Left renal cortex interstitium (tissue), 4 donors: ENCODE measurements around the gene ADGRL4. TPM values are rescaled to one million over a fixed set of nuclear protein-coding genes. Genes with fewer than 3 reads are reported as not detected.

Experiments
- DNase-seq, 4 donors: peaks; one replicate each; pipeline ENCODE4 v3.0.0-alpha.2; 2013; ENCODE audit warnings: low read depth in 4 of 4, low spot score in 2 of 4, missing footprints in 1 of 4
- polyA plus RNA-seq, 4 donors: library from polyadenylated mRNA; unstranded; fragments of 120-200 nt; gene quantifications; one replicate each; pipeline ENCODE4 v1.2.1, GENCODE V29; 2013; ENCODE audit not compliant: insufficient read length in 4 of 4

The ADGRL4 gene
- polyA plus RNA-seq, 4 donors, result 18.7 to 26.2 (median 20.2) TPM

DNA sequence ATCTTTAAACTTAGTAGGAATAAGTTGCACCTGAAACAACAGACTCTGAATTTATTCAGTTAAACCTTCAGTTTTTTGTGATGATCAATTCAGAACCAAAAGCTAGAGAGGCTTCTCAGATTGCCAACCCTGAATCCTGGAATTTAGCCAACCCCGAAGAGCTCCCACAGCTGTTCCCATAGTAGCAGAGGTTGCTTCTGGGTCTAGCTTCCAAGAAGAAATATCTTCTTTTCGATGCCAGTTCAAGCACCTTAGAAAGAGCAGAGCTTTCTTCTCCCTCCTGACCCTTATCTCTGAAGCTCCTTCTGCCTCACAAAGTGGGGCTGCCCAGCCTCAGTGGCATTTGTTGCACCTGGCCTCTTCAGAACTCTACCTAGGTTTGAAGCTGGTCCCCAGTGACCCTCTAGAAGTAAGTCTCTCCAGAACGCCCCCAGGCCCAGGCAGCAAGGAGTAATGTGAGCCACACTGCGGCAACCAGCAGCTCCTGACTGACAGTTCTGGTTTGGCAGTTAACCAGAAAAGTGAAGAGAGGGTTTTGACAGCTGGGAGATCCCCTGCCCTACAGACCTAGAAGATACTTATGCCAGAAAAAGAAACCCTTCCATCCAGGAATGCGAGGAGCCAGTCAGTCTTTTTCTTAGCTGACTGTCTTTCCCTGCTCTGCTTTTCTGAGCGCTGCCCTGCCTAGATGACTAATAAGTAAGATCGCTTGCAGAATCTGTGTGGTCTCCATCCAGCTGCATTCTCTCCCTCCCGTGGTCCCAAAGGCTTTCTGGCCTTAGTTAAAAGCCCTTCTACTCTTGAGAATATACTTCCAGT, 165.9 kb downstream of the ADGRL4 start:
- peak in 2 of 4 donors; percentile 35 to 41 for DNase-seq
